H9 (cell line): ENCODE data around the gene PARD3. TPM values are rescaled to one million over a fixed set of nuclear protein-coding genes. Genes with fewer than 3 reads are reported as not detected.

Source experiments
- DNase-seq: peaks from one replicate; pipeline ENCODE4 v3.0.0-alpha.2; 2017
- H2AFZ ChIP-seq: one replicate; pipeline ENCODE4 v1.6.1; 2013; ENCODE audit warnings: mild to moderate bottlenecking, low read length, control low read depth, moderate library complexity
- H2AK5ac ChIP-seq: 2 replicates; pipeline ENCODE4 v1.6.1; 2013; ENCODE audit warnings: low read length, control low read depth, mixed read lengths; ENCODE audit not compliant: insufficient read length
- H2BK120ac ChIP-seq: one replicate; pipeline ENCODE4 v1.6.1; 2013; ENCODE audit warnings: low read depth, mild to moderate bottlenecking, low read length, control low read depth, inconsistent platforms; ENCODE audit not compliant: poor library complexity, severe bottlenecking
- H2BK12ac ChIP-seq: 2 replicates; pipeline ENCODE4 v1.6.1; 2013; ENCODE audit warnings: low read length, control low read depth, mixed read lengths, low read depth; ENCODE audit not compliant: insufficient read length
- H2BK15ac ChIP-seq: 2 replicates; pipeline ENCODE4 v1.6.1; 2013; ENCODE audit warnings: low read depth, low read length, control low read depth
- H2BK20ac ChIP-seq: one replicate; pipeline ENCODE4 v1.6.1; 2013; ENCODE audit warnings: low read depth, mild to moderate bottlenecking, low read length, control low read depth, inconsistent platforms; ENCODE audit not compliant: poor library complexity, severe bottlenecking
- H2BK5ac ChIP-seq: 2 replicates; pipeline ENCODE4 v1.6.1; 2013; ENCODE audit warnings: low read length, control low read depth, mixed read lengths; ENCODE audit not compliant: insufficient read length
- H3K14ac ChIP-seq: 2 replicates; pipeline ENCODE4 v1.6.1; 2013; ENCODE audit warnings: low read length, control low read depth; ENCODE audit not compliant: insufficient read depth
- H3K18ac ChIP-seq: 2 replicates; pipeline ENCODE4 v1.6.1; 2013; ENCODE audit warnings: low read depth, mild to moderate bottlenecking, mixed read lengths, low read length, control low read depth; ENCODE audit not compliant: insufficient read length
- H3K23ac ChIP-seq: 2 replicates; pipeline ENCODE4 v1.6.1; 2013; ENCODE audit warnings: low read length, control low read depth, mixed read lengths, low read depth; ENCODE audit not compliant: insufficient read length
- H3K23me2 ChIP-seq: 2 replicates; pipeline ENCODE4 v1.6.1; 2013; ENCODE audit warnings: low read depth, mild to moderate bottlenecking, mixed read lengths, low read length, control low read depth; ENCODE audit not compliant: insufficient read length, poor library complexity, severe bottlenecking
- H3K27ac ChIP-seq: 2 replicates; pipeline ENCODE4 v1.5.1; 2013; ENCODE audit warnings: low read length, control low read depth, mixed read lengths, low read depth; ENCODE audit not compliant: insufficient read length
- H3K27me3 ChIP-seq: 2 replicates; pipeline ENCODE4 v1.6.1; 2013; ENCODE audit warnings: low read length, control low read depth, inconsistent platforms; ENCODE audit not compliant: insufficient read depth
- H3K4ac ChIP-seq: 2 replicates; pipeline ENCODE4 v1.6.1; 2013; ENCODE audit warnings: low read depth, mild to moderate bottlenecking, control low read depth, inconsistent platforms, low read length, moderate library complexity
- H3K4me1 ChIP-seq: 2 replicates; pipeline ENCODE4 v1.6.1; 2013; ENCODE audit warnings: low read length, control low read depth, inconsistent platforms; ENCODE audit not compliant: insufficient read depth
- H3K4me2 ChIP-seq: 2 replicates; pipeline ENCODE4 v1.6.1; 2013; ENCODE audit warnings: low read length, control low read depth, mixed read lengths; ENCODE audit not compliant: insufficient read length, insufficient read depth
- H3K56ac ChIP-seq: 2 replicates; pipeline ENCODE4 v1.6.1; 2013; ENCODE audit warnings: low read depth, mild to moderate bottlenecking, mixed read lengths, low read length, control low read depth; ENCODE audit not compliant: insufficient read length
- H3K79me1 ChIP-seq: 2 replicates; pipeline ENCODE4 v1.6.1; 2013; ENCODE audit warnings: low read depth, mild to moderate bottlenecking, moderate library complexity, low read length, control low read depth, inconsistent platforms; ENCODE audit not compliant: insufficient read depth, poor library complexity, severe bottlenecking
- H3K79me2 ChIP-seq: 2 replicates; pipeline ENCODE4 v1.6.1; 2013; ENCODE audit warnings: low read length, control low read depth, inconsistent platforms; ENCODE audit not compliant: insufficient read depth
- H3K9ac ChIP-seq: 2 replicates; pipeline ENCODE4 v1.6.1; 2013; ENCODE audit warnings: low read length, control low read depth, mixed read lengths; ENCODE audit not compliant: insufficient read length; ENCODE audit errors: extremely low read depth
- H3K9me3 ChIP-seq: one replicate; pipeline ENCODE4 v1.6.1; 2013; ENCODE audit warnings: low read depth, low read length, inconsistent platforms; ENCODE audit not compliant: control insufficient read depth
- H3T11ph ChIP-seq: one replicate; pipeline ENCODE4 v1.6.1; 2013; ENCODE audit warnings: mild to moderate bottlenecking, low read length, control low read depth, inconsistent platforms
- H4K20me1 ChIP-seq: one replicate; pipeline ENCODE4 v1.6.1; 2013; ENCODE audit not compliant: control insufficient read depth, insufficient read length, insufficient read depth
- H4K5ac ChIP-seq: 2 replicates; pipeline ENCODE4 v1.6.1; 2013; ENCODE audit warnings: low read depth, mild to moderate bottlenecking, mixed read lengths, low read length, control low read depth; ENCODE audit not compliant: insufficient read length
- H4K8ac ChIP-seq: replicated peaks from 2 replicates; pipeline ENCODE4 v1.6.1; 2013; ENCODE audit warnings: low read length, control low read depth, mixed read lengths, low read depth; ENCODE audit not compliant: insufficient read length
- H4K91ac ChIP-seq: 2 replicates; pipeline ENCODE4 v1.6.1; 2013; ENCODE audit warnings: low read depth, mild to moderate bottlenecking, moderate library complexity, mixed read lengths, low read length, control low read depth; ENCODE audit not compliant: insufficient read length
- H3K27ac Mint-ChIP-seq, 3 experiments: 2 replicates in 2 of 3; 3 replicates in 1 of 3; pipeline ENCODE4 v1.8.0; 2020 to 2021; ENCODE audit warnings: mixed read lengths in 3 of 3, mild to moderate bottlenecking in 1 of 3, moderate library complexity in 1 of 3
- H3K27me3 Mint-ChIP-seq: 2 replicates; pipeline ENCODE4 v1.8.0; 2021; ENCODE audit warnings: low read depth, mild to moderate bottlenecking, moderate library complexity, mixed read lengths
- H3K36me3 Mint-ChIP-seq, 3 experiments: 2 replicates in 2 of 3; 3 replicates in 1 of 3; pipeline ENCODE4 v1.8.0; 2020 to 2021; ENCODE audit warnings: low read depth in 3 of 3, mixed read lengths in 3 of 3; ENCODE audit not compliant: insufficient read depth in 1 of 3
- H3K4me1 Mint-ChIP-seq, 2 experiments: 2 replicates each; pipeline ENCODE4 v1.8.0; 2020; ENCODE audit warnings: mixed read lengths in 2 of 2
- H3K4me3 Mint-ChIP-seq, 2 experiments: 2 replicates in 1 of 2; 3 replicates in 1 of 2; pipeline ENCODE4 v1.8.0; 2020 to 2021; ENCODE audit warnings: mild to moderate bottlenecking in 2 of 2, mixed read lengths in 2 of 2, moderate library complexity in 1 of 2
- H3K9me3 Mint-ChIP-seq, 2 experiments: 2 replicates in 1 of 2; 3 replicates in 1 of 2; pipeline ENCODE4 v1.8.0; 2020; ENCODE audit warnings: mild to moderate bottlenecking in 2 of 2, mixed read lengths in 2 of 2, moderate library complexity in 1 of 2
- WGBS: extraction: QIAGEN DNeasy Blood & Tissue Kit; methylation state at CpG from one replicate; pipeline ENCODE4 v1.1.7; 2013; ENCODE audit warnings: missing lambda C conversion rate, low lambda C conversion rate, mixed read lengths; ENCODE audit not compliant: insufficient read length; ENCODE audit errors: extremely low coverage; 5-methylcytosine and 5-hydroxymethylcytosine counted together
- total RNA-seq: library from RNA; stranded (reverse); gene quantifications from 2 replicates; pipeline ENCODE4 v1.2.1, GENCODE V29; 2021
- TF ChIP-seq, protein P1 (sequence below): fragments of 200-600 bp; sonication (generic); conservative IDR thresholded peaks from 3 replicates; pipeline ENCODE4 v1.8.0; 2021; ENCODE audit warnings: antibody characterized with exemption, mild to moderate bottlenecking

Gene PARD3
- total RNA-seq, 1 experiment from 2014 or later = 44.7 TPM

- Histone ChIP-seq H2BK20ac (no peak overlapping the region), H2BK5ac (no peak overlapping the region), H3K23me2 (no peaks in the 10 kb centered on the region), H3K4me1 (peaks cover 14% of the 10 kb centered on the region), H3K23ac (no peak overlapping the region), H2BK120ac (no peak overlapping the region), H2AFZ (no peak overlapping the region), H3K79me1 (peaks cover 4% of the 10 kb centered on the region), H3K14ac (no peak overlapping the region), H4K8ac (no peak overlapping the region), H4K20me1 (no peaks in the 10 kb centered on the region), H3K9ac (no peak overlapping the region), H3K79me2 (no peaks in the 10 kb centered on the region; the same call in none of the 2 replicates), H2AK5ac (no peak overlapping the region), H3K18ac (no peak overlapping the region), H2BK12ac (no peak overlapping the region), H4K91ac (no peak overlapping the region), H3K9me3 (no peaks in the 10 kb centered on the region), H3K27me3 (no peaks in the 10 kb centered on the region), H3T11ph (no peak overlapping the region), H3K4me2 (no peak overlapping the region), H2BK15ac (no peak overlapping the region), H3K27ac (no peak overlapping the region), H4K5ac (no peak overlapping the region), H3K4ac (no peak overlapping the region), H3K56ac (no peak overlapping the region)
- Mint-ChIP-seq H3K4me1 (peaks cover 35 to 43% of the 10 kb centered on the region in 2 experiments), H3K9me3 (no peaks in the 10 kb centered on the region), H3K27ac (peak overlapping the region; percentile 24 to 72 (median 38); a peak in 5 of 7 replicates), H3K4me3 (peak overlapping the region in 1 of 2 experiments; percentile 35; a peak in 1 of 5 replicates), H3K36me3 (no peaks in the 10 kb centered on the region), H3K27me3 (no peaks in the 10 kb centered on the region)
- no CpG with 5 or more reads among the region's 6 CpGs for WGBS
- TF ChIP-seq, protein P1, sequence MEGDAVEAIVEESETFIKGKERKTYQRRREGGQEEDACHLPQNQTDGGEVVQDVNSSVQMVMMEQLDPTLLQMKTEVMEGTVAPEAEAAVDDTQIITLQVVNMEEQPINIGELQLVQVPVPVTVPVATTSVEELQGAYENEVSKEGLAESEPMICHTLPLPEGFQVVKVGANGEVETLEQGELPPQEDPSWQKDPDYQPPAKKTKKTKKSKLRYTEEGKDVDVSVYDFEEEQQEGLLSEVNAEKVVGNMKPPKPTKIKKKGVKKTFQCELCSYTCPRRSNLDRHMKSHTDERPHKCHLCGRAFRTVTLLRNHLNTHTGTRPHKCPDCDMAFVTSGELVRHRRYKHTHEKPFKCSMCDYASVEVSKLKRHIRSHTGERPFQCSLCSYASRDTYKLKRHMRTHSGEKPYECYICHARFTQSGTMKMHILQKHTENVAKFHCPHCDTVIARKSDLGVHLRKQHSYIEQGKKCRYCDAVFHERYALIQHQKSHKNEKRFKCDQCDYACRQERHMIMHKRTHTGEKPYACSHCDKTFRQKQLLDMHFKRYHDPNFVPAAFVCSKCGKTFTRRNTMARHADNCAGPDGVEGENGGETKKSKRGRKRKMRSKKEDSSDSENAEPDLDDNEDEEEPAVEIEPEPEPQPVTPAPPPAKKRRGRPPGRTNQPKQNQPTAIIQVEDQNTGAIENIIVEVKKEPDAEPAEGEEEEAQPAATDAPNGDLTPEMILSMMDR = no peak
- DNase-seq = no peak
Observed at GRCh38 chr10:34567659-34568253, 247.3 kb downstream of the PARD3 start.
